Stimulated activated effector memory CD8-positive, alpha-beta T cell treated with anti-CD3 and anti-CD28 coated beads, Interleukin-12 subunit alpha, Interleukin-12 subunit beta, amount 100 ng/mL, for 72 hours (primary cell): ENCODE measurements around the gene DGLUCY.
A peak's percentile ranks its signal among the peaks of the same experiment; 100 is the strongest.
"Not testable (repeated sequence)": the region's sequence is repeated elsewhere in the genome, so short reads cannot be mapped to it uniquely, and the experiment has no call there.

Source experiments
- ATAC-seq: fragments of 150-1000 bp; cut with Tn5 transposase; 2 replicates; pipeline ENCODE4 v1.10.0; 2021
- DNase-seq, 2 donors: peaks; one replicate each; pipeline ENCODE4 v3.0.0; 2021 to 2022; ENCODE audit warnings: low spot score in 2 of 2
- H3K27ac Mint-ChIP-seq: one replicate; pipeline ENCODE4 v1.8.0; 2022; ENCODE audit warnings: mild to moderate bottlenecking, mixed read lengths
- H3K36me3 Mint-ChIP-seq: one replicate; pipeline ENCODE4 v1.8.0; 2022; ENCODE audit warnings: mild to moderate bottlenecking, mixed read lengths
- H3K4me1 Mint-ChIP-seq: one replicate; pipeline ENCODE4 v1.8.0; 2022; ENCODE audit warnings: mixed read lengths
- H3K4me3 Mint-ChIP-seq: one replicate; pipeline ENCODE4 v1.8.0; 2022; ENCODE audit warnings: mild to moderate bottlenecking, mixed read lengths
- H3K9me3 Mint-ChIP-seq: one replicate; pipeline ENCODE4 v1.8.0; 2022; ENCODE audit warnings: mixed read lengths

The DGLUCY gene, protein sequence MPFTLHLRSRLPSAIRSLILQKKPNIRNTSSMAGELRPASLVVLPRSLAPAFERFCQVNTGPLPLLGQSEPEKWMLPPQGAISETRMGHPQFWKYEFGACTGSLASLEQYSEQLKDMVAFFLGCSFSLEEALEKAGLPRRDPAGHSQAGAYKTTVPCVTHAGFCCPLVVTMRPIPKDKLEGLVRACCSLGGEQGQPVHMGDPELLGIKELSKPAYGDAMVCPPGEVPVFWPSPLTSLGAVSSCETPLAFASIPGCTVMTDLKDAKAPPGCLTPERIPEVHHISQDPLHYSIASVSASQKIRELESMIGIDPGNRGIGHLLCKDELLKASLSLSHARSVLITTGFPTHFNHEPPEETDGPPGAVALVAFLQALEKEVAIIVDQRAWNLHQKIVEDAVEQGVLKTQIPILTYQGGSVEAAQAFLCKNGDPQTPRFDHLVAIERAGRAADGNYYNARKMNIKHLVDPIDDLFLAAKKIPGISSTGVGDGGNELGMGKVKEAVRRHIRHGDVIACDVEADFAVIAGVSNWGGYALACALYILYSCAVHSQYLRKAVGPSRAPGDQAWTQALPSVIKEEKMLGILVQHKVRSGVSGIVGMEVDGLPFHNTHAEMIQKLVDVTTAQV

DNA sequence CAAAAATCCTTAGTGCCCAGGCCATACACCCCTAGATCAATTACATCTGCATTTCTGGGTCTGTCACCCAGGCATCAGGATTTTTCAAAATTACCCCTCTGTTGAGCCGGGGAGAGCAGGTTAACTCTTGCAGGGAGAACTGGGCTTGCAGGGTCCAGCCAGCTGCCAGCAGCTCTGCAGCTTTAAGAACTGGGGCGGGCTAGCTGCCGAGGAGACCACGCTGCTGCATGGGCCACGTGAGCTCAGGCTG, at the start of gene DGLUCY:
Gene DGLUCY (plus strand): TSS at position 245 of the 250 bp plus-strand sequence. CDS start 46,222 bp downstream, outside the sequence.
- Mint-ChIP-seq H3K9me3 (no peaks in the 10 kb centered on the region), H3K4me1 (peaks cover 74% of the 10 kb centered on the region), H3K27ac (peak within 1 kb of the TSS; percentile 99), H3K36me3 (peaks cover 37% of the 10 kb centered on the region), H3K4me3 (peak within 1 kb of the TSS; percentile 97)
- no peak for ATAC-seq
- no peak for DNase-seq

DNA sequence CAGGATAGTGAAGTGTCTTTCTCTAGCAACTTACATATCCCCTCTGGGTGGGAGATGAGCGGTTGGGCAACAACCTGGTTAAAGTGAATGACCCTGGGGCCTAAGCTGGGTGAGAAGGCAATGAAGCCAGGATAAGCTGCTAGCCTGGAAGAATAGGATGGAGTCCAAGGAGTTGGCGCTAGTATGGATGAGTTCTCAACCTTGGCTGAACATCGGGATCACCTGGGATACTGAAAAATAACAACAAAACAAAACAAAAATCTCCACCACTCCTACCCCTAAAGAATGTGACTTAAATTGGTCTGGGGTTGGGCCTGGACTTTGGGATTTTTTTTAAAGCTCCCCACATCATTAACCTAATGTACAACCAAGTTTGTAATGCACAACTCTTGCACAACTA, 48.6 kb upstream of the DGLUCY start:
- Mint-ChIP-seq H3K36me3 (no peaks in the 10 kb centered on the region), H3K27ac (peak overlapping the region; percentile 91), H3K4me1 (peaks cover 63% of the 10 kb centered on the region), H3K4me3 (peak overlapping the region; percentile 7), H3K9me3 (peaks cover 3% of the 10 kb centered on the region)
- ATAC-seq (no peak), DNase-seq (no peak)

- no peaks in the 10 kb centered on the region for H3K36me3 Mint-ChIP-seq
- peaks cover 63% of the 10 kb centered on the region for H3K4me1 Mint-ChIP-seq
- peaks cover 3% of the 10 kb centered on the region for H3K9me3 Mint-ChIP-seq
- DNase-seq (no peak), ATAC-seq (peak; percentile 42)
- peak overlapping the region; percentile 39 for H3K4me3 Mint-ChIP-seq
- H3K27ac Mint-ChIP-seq, result peak overlapping the region; percentile 88
Measured at GRCh38 chr14:91067186-91067585, 46.7 kb upstream of the DGLUCY start.

DNA sequence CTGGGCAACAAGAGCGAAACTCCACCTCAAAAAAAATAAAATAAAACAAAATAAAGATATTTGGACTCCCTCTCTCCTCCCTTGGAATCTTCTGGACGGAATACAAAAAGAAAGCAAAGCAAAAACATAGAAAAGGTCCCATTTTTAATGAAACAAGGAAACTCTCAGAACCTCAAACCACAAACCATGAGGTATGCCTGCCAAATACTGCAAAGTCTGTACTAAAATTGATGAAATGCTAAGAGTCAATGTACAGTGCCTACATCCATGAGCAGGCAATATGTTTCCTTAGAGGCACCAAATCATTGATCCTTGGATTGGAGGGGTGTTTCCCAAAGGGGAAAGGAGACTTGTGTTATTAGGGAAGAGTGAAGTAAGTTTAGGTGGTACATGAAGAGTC, 45.2 kb upstream of the DGLUCY start:
- H3K9me3 Mint-ChIP-seq, result no peaks in the 10 kb centered on the region
- H3K36me3 Mint-ChIP-seq, result no peaks in the 10 kb centered on the region
- peak overlapping the region; percentile 39 for H3K4me3 Mint-ChIP-seq
- ATAC-seq (no peak), DNase-seq (no peak)
- peaks cover 51% of the 10 kb centered on the region for H3K4me1 Mint-ChIP-seq
- H3K27ac Mint-ChIP-seq, result peak overlapping the region; percentile 88

DNA sequence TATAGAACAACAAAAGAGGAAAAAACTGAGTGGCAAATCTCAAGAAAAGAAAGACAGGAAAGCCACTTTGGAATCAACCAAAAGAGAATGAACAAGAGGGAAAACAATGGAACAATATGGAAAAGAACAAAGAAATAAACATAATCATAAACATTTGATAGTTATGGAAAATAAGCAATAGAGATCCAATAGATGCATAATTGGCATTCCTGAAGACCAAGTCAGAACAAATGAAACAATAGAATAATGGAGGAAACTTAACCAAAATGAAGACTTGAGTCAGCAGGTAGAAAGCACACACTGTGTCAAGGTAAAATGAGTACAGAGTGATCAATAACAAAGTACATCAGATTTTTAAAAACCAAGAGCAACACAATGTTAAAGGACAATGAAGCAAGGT, 43.3 kb upstream of the DGLUCY start:
- ATAC-seq (no peak), DNase-seq (no peak)
- Mint-ChIP-seq H3K27ac (no peak overlapping the region), H3K36me3 (no peaks in the 10 kb centered on the region), H3K9me3 (no peaks in the 10 kb centered on the region), H3K4me1 (peaks cover 45% of the 10 kb centered on the region), H3K4me3 (no peak overlapping the region)

DNA sequence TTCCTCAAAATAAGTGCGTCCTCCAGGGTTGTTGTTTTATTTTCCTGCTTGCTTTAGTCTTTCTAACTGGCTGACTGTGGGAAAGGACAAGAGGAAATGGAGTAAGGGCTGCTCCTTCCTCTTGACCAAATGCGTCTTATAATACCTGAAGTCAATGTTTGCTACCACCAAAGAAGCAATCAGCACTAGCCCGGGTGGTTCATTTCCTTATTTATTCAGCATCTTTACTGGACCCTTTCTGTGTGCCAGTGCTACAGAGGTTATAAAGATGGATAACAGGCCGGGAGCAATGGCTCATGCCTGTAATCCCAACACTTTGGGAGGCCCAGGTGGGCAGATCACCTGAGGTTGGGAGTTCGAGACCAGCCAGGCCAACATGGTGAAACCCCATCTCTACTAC, 38.3 kb upstream of the DGLUCY start:
- H3K4me3 Mint-ChIP-seq, result no peak overlapping the region
- H3K4me1 Mint-ChIP-seq, result peaks cover 52% of the 10 kb centered on the region
- DNase-seq, result no peak
- H3K36me3 Mint-ChIP-seq, result peaks cover 24% of the 10 kb centered on the region
- no peaks in the 10 kb centered on the region for H3K9me3 Mint-ChIP-seq
- no peak overlapping the region for H3K27ac Mint-ChIP-seq
- ATAC-seq, result no peak

DNA sequence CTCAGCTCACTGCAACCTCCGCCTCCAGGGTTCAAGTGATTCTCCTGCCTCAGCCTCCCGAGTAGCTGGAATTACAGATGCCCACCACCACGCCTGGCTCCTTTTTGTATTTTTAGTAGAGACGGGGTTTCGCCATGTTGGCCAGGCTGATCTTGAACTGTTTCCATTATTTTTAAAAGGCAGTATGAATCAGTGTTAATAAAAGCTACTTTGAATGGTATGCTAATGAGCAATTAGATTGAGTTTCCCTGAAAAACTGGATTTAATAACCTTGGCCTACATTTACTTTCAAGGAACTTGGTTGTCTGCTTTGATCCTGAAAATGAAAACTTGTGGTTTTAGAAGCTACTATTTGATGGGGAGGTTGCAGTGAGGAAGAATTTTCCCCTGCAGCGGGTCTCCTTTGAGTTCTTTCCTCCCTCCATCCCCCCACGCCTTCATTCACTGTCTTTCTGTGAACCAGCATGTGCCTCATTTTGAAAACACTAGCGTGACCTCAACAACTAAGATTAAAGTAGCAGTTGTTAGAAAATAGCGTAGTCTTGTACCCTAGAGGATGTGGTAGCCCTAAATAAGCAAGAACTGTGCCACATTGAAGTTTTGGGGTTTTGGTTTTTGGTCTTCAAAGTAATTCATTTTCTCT, 35.7 kb upstream of the DGLUCY start:
- DNase-seq (peak; percentile 36 to 79), ATAC-seq (peak; percentile 99)
- Mint-ChIP-seq H3K4me3 (peak overlapping the region; percentile 58), H3K9me3 (no peaks in the 10 kb centered on the region), H3K27ac (peak overlapping the region; percentile 85), H3K4me1 (peaks cover 53% of the 10 kb centered on the region), H3K36me3 (peaks cover 24% of the 10 kb centered on the region)

DNA sequence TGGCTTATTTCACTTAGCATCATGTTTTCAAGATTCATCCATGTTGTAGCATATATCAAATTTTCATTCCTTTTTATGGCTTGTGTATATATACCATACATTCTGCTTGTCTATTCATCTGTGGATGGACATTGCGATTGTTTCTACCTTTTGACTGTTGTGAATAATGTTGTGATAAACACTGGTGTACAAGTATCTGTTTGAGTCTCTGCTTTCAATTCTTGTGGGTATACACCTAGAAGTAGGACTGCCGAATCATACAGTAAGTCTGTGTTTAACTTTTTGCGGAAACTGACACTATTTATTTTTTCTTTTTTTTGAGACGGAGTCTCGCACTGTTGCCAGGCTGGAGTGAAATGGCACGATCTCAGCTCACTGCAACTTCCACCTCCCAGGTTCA, 33.8 kb upstream of the DGLUCY start:
- Mint-ChIP-seq H3K36me3 (peaks cover 24% of the 10 kb centered on the region), H3K4me1 (peaks cover 51% of the 10 kb centered on the region), H3K4me3 (peak overlapping the region; percentile 58), H3K27ac (peak overlapping the region; percentile 85), H3K9me3 (no peaks in the 10 kb centered on the region)
- peak; percentile 47 for ATAC-seq
- no peak for DNase-seq

DNA sequence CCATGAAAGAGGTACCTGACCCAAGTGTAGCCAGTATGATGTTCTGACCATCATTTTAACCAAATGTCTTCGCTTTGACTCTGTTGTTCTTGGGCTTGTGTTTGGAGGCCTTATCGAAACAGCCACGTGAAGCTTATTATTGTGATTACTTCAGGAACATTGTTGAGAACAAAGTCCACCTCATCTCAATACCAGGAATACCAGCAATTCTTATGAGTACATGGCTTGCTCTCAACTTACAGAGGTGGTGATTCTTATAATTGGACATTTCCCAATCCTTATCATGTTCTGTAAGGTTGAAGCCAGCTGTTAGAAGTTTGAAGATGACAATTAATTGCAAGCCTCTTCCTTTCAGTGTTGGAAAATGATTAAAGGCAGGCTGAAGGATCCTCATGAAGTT, 31.6 kb upstream of the DGLUCY start:
- Mint-ChIP-seq H3K36me3 (peaks cover 17% of the 10 kb centered on the region), H3K9me3 (no peaks in the 10 kb centered on the region), H3K4me3 (no peak overlapping the region), H3K4me1 (peaks cover 33% of the 10 kb centered on the region), H3K27ac (no peak overlapping the region)
- ATAC-seq (no peak), DNase-seq (no peak)

DNA sequence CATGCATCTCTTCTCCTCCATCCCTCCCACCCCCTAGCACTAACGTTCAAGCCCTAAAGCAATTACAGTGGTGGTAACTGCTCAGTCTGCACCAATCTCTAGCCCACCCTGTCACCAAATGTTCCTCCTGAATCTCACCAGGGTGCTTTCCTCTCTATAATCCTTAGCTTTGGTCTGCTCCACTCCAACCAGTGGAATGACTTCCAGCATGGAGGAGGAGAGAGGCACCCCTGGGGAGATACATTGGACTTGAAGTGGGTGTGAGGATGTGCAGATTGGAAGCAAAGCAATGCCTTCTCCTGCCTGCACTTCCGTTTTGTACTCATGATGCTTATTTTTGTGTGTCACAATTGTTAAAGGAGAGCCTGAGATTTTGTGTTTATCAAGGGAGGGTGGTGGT, 29.4 kb upstream of the DGLUCY start:
- Mint-ChIP-seq H3K27ac (no peak overlapping the region), H3K36me3 (no peaks in the 10 kb centered on the region), H3K4me1 (peaks cover 11% of the 10 kb centered on the region), H3K9me3 (no peaks in the 10 kb centered on the region), H3K4me3 (no peak overlapping the region)
- ATAC-seq (no peak), DNase-seq (no peak)

- H3K4me1 Mint-ChIP-seq, result peaks cover 16% of the 10 kb centered on the region
- H3K4me3 Mint-ChIP-seq, ATAC-seq, H3K9me3 Mint-ChIP-seq, DNase-seq, H3K36me3 Mint-ChIP-seq: not testable (repeated sequence)
- peak overlapping the region; percentile 51 for H3K27ac Mint-ChIP-seq
Measured at GRCh38 chr14:91087470-91087869, 26.4 kb upstream of the DGLUCY start.

GRCh38 chr14:91088585-91089235, 25.2 kb upstream of the DGLUCY start:
- Mint-ChIP-seq H3K36me3 (no peaks in the 10 kb centered on the region), H3K9me3 (no peaks in the 10 kb centered on the region), H3K4me1 (peaks cover 20% of the 10 kb centered on the region), H3K4me3 (no peak overlapping the region), H3K27ac (peak overlapping the region; percentile 51)
- ATAC-seq (no peak), DNase-seq (no peak)

DNA sequence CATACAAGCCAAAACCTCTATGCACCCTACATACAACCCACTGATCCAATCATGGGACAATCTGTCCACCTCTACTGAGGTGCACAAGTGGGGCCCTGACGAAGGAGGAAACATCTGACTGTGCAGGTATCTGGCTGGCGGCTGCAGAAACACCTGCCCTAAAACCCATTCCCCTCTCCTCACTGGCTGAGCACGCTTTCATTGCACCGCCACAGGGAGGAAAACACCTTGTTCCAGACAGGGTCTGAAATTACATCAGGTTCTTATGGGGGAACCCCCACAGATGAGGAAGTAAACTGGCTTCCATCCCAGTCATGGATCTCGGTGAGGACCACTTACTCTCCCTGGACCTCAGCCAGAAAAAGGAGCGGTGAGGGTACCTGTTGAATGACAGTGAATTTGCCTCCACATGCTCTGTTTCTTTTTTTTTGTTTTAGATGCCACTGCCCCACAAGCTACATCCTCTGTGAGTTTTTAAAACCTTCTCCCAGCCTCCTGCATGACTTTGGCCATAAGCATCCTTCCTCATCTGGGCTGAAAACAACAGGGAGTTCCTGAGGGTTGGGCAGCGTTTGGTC, 23.8 kb upstream of the DGLUCY start:
- ATAC-seq (no peak), DNase-seq (no peak)
- Mint-ChIP-seq H3K4me3 (no peak overlapping the region), H3K27ac (no peak overlapping the region), H3K9me3 (no peaks in the 10 kb centered on the region), H3K4me1 (peaks cover 21% of the 10 kb centered on the region), H3K36me3 (no peaks in the 10 kb centered on the region)

GRCh38 chr14:91090743-91091142, 23.1 kb upstream of the DGLUCY start:
- H3K36me3 Mint-ChIP-seq, result no peaks in the 10 kb centered on the region
- peaks cover 21% of the 10 kb centered on the region for H3K4me1 Mint-ChIP-seq
- no peak overlapping the region for H3K27ac Mint-ChIP-seq
- no peak for ATAC-seq
- DNase-seq, result no peak
- no peak overlapping the region for H3K4me3 Mint-ChIP-seq
- H3K9me3 Mint-ChIP-seq, result no peaks in the 10 kb centered on the region

- H3K27ac Mint-ChIP-seq, result no peak overlapping the region
- ATAC-seq, result peak; percentile 82
- peaks cover 21% of the 10 kb centered on the region for H3K4me1 Mint-ChIP-seq
- no peak for DNase-seq
- H3K9me3 Mint-ChIP-seq, result no peaks in the 10 kb centered on the region
- H3K36me3 Mint-ChIP-seq, result no peaks in the 10 kb centered on the region
- H3K4me3 Mint-ChIP-seq, result no peak overlapping the region
Measured at GRCh38 chr14:91092073-91092472, 21.8 kb upstream of the DGLUCY start.
